ENCODE measurements around the gene ZBTB3. TPM values are rescaled to one million over a fixed set of nuclear protein-coding genes. Genes with fewer than 3 reads are reported as not detected.

ZBTB3 gene
- total and polyA plus RNA-seq, 2 of the 8 experiments (the other 6 are each of a cell fraction or from before 2014, with no cell fraction given): 30.2 to 76.9 TPM

DNA sequence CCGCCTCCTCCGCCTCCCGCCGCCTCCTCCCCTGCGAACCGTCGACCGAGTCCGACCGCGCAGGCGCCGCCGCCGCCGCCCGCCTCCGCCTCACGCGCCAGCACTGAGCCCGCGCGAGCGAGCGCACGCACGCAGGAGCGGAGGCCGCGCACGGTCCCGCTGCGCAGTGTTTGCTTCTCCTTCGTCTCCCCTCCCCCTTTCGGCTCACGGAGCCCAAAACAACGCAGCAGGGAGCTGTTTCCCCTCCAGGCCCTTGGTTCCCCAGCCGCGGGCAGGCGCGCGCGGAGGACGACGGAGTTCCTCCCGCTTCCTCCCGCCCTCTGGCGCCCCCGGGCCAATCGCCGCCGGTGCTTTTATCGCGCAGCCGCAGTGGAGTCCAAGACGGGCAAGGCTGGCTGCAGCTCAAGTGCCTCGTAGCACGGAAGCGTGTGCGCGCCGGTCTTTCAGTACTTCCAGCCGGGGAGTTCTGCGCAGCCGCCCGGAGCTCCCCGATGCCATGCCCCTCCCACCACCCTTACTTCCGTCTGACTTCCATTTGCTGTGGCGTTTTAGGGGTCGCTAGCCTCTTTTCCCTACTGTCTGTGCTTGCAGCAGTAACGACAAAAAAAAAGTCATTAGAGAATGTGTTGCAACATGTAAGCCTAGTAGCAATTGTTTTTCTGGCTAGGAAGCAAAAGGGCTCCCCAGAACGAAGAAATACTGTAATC is 26.6 kb downstream of the ZBTB3 start, which contains the start of gene HNRNPUL2 (continued):
- TF ChIP-seq, protein P1, sequence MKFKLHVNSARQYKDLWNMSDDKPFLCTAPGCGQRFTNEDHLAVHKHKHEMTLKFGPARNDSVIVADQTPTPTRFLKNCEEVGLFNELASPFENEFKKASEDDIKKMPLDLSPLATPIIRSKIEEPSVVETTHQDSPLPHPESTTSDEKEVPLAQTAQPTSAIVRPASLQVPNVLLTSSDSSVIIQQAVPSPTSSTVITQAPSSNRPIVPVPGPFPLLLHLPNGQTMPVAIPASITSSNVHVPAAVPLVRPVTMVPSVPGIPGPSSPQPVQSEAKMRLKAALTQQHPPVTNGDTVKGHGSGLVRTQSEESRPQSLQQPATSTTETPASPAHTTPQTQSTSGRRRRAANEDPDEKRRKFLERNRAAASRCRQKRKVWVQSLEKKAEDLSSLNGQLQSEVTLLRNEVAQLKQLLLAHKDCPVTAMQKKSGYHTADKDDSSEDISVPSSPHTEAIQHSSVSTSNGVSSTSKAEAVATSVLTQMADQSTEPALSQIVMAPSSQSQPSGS (IDR thresholded peaks at IDR 0.05; ENCODE audit: low read length): no peak
- TF ChIP-seq KDM1A (IDR thresholded peaks at IDR 0.05; ENCODE audit: borderline replicate concordance, low read length) (no peak), KDM4A (IDR thresholded peaks at IDR 0.05; ENCODE audit: low read depth, low read length, severe bottlenecking) (peak; percentile 64), EZH2 (IDR thresholded peaks at IDR 0.05; ENCODE audit: low read depth, low read length, severe bottlenecking) (no peak), RBBP5 (IDR thresholded peaks at IDR 0.05; ENCODE audit: borderline replicate concordance, low read depth, low read length) (no peak; the same call in 1 of the 2 replicates), SP2 (IDR thresholded peaks at IDR 0.05; ENCODE audit: low read length) (no peak), POU5F1 (IDR thresholded peaks at IDR 0.05; ENCODE audit: low read depth, low read length) (no peak), TAF1 (IDR thresholded peaks at IDR 0.05; ENCODE audit: low read depth, low read length) (peak; percentile 84), TAF7 (optimal IDR thresholded peaks at IDR 0.05; ENCODE audit: borderline replicate concordance, low read depth, low read length) (peak; percentile 23), CTBP2 (IDR thresholded peaks at IDR 0.05; ENCODE audit: borderline replicate concordance, insufficient read depth, insufficient read length, low read length) (no peak), GABPA (IDR thresholded peaks at IDR 0.05; ENCODE audit: borderline replicate concordance, insufficient read depth, low read length) (no peak), RNF2 (IDR thresholded peaks at IDR 0.05; ENCODE audit: borderline replicate concordance, low read depth, low read length, missing control alignments, poor library complexity, severe bottlenecking) (no peak), BACH1 (IDR thresholded peaks at IDR 0.05; ENCODE audit: low read length) (peak; percentile 46; the same call in 1 of the 2 replicates), PHF8 (conservative IDR thresholded peaks at IDR 0.05; ENCODE audit: low read depth, low read length) (peak; percentile 98), TCF12 (IDR thresholded peaks at IDR 0.05; ENCODE audit: low read depth, low read length) (no peak), SRF (IDR thresholded peaks at IDR 0.05; ENCODE audit: low read depth, low read length) (no peak), CEBPB (IDR thresholded peaks at IDR 0.05; ENCODE audit: low read depth, low read length) (no peak), EGR1 (IDR thresholded peaks at IDR 0.05; ENCODE audit: borderline replicate concordance, low read depth, low read length) (peak; percentile 57; the same call in 1 of the 2 replicates)
- TF ChIP-seq, protein P2, sequence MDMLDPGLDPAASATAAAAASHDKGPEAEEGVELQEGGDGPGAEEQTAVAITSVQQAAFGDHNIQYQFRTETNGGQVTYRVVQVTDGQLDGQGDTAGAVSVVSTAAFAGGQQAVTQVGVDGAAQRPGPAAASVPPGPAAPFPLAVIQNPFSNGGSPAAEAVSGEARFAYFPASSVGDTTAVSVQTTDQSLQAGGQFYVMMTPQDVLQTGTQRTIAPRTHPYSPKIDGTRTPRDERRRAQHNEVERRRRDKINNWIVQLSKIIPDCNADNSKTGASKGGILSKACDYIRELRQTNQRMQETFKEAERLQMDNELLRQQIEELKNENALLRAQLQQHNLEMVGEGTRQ (IDR thresholded peaks at IDR 0.05; ENCODE audit: low read length): no peak
- TF ChIP-seq, protein P3, sequence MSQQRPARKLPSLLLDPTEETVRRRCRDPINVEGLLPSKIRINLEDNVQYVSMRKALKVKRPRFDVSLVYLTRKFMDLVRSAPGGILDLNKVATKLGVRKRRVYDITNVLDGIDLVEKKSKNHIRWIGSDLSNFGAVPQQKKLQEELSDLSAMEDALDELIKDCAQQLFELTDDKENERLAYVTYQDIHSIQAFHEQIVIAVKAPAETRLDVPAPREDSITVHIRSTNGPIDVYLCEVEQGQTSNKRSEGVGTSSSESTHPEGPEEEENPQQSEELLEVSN (IDR thresholded peaks at IDR 0.05): peak; percentile 98
